Putamen (tissue), 1 donor: ENCODE data around the gene CDC73.
"Not testable (repeated sequence)": the region's sequence is repeated elsewhere in the genome, so short reads cannot be mapped to it uniquely, and the experiment has no call there.

Experiments
- DNase-seq: peaks from one replicate; pipeline ENCODE4 v3.0.0-alpha.2; 2016; ENCODE audit warnings: low spot score

The CDC73 gene

GRCh38 chr1:193113992-193114332, 7.9 kb upstream of the CDC73 start:
- DNase-seq = no peak

- DNase-seq = no peak
These were observed 7.2 kb upstream of the CDC73 start for GRCh38 chr1:193114485-193115095.

GRCh38 chr1:193115629-193116227, 6.1 kb upstream of the CDC73 start:
- DNase-seq = no peak

- DNase-seq = not testable (repeated sequence)
These were observed 4.7 kb upstream of the CDC73 start for GRCh38 chr1:193117167-193117566.

- no peak for DNase-seq
These were observed 3.6 kb upstream of the CDC73 start for GRCh38 chr1:193118194-193118593.

- DNase-seq = no peak
These were observed 2.8 kb upstream of the CDC73 start for GRCh38 chr1:193118803-193119730.

- no peak for DNase-seq
These were observed 1.1 kb upstream of the CDC73 start for GRCh38 chr1:193120604-193121166.

GRCh38 chr1:193123751-193124150, 1.9 kb downstream of the CDC73 start:
- DNase-seq = no peak

- no peak for DNase-seq
These were observed 3.5 kb downstream of the CDC73 start for GRCh38 chr1:193125369-193125768.

- no peak for DNase-seq
These were observed 9.5 kb downstream of the CDC73 start for GRCh38 chr1:193131266-193131860.

- no peak for DNase-seq
These were observed 18.4 kb downstream of the CDC73 start for GRCh38 chr1:193140254-193140653.

- DNase-seq = no peak
These were observed 20.0 kb downstream of the CDC73 start for GRCh38 chr1:193141804-193142203.

- no peak for DNase-seq
These were observed 20.6 kb downstream of the CDC73 start for GRCh38 chr1:193142409-193142808.

- DNase-seq = no peak
These were observed 21.5 kb downstream of the CDC73 start for GRCh38 chr1:193143285-193143684.

- no peak for DNase-seq
These were observed 22.6 kb downstream of the CDC73 start for GRCh38 chr1:193144361-193144938.

- DNase-seq = no peak
These were observed 23.2 kb downstream of the CDC73 start for GRCh38 chr1:193144999-193145398.

GRCh38 chr1:193156117-193156821, 34.4 kb downstream of the CDC73 start:
- DNase-seq = no peak

GRCh38 chr1:193156822-193157142, 35.0 kb downstream of the CDC73 start:
- DNase-seq = no peak

- DNase-seq = no peak
These were observed 35.5 kb downstream of the CDC73 start for GRCh38 chr1:193157360-193157759.

- DNase-seq = no peak
These were observed 54.3 kb downstream of the CDC73 start for GRCh38 chr1:193176113-193176512.

- no peak for DNase-seq
These were observed 55.0 kb downstream of the CDC73 start for GRCh38 chr1:193176788-193177187.

- DNase-seq = no peak
These were observed 57.3 kb downstream of the CDC73 start for GRCh38 chr1:193179094-193179493.
